CD4-positive, alpha-beta T cell treated with Interleukin-6 at 100 ng/mL for 8 hours (primary cell): ENCODE measurements around the gene SYTL3.
"Not testable (repeated sequence)": the region's sequence is repeated elsewhere in the genome, so short reads cannot be mapped to it uniquely, and the experiment has no call there.

Source experiments
- DNase-seq: peaks from one replicate; pipeline ENCODE4 v3.0.0-alpha.2; 2020; ENCODE audit warnings: mixed read lengths, low spot score

SYTL3 gene, protein sequence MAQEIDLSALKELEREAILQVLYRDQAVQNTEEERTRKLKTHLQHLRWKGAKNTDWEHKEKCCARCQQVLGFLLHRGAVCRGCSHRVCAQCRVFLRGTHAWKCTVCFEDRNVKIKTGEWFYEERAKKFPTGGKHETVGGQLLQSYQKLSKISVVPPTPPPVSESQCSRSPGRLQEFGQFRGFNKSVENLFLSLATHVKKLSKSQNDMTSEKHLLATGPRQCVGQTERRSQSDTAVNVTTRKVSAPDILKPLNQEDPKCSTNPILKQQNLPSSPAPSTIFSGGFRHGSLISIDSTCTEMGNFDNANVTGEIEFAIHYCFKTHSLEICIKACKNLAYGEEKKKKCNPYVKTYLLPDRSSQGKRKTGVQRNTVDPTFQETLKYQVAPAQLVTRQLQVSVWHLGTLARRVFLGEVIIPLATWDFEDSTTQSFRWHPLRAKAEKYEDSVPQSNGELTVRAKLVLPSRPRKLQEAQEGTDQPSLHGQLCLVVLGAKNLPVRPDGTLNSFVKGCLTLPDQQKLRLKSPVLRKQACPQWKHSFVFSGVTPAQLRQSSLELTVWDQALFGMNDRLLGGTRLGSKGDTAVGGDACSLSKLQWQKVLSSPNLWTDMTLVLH

DNA sequence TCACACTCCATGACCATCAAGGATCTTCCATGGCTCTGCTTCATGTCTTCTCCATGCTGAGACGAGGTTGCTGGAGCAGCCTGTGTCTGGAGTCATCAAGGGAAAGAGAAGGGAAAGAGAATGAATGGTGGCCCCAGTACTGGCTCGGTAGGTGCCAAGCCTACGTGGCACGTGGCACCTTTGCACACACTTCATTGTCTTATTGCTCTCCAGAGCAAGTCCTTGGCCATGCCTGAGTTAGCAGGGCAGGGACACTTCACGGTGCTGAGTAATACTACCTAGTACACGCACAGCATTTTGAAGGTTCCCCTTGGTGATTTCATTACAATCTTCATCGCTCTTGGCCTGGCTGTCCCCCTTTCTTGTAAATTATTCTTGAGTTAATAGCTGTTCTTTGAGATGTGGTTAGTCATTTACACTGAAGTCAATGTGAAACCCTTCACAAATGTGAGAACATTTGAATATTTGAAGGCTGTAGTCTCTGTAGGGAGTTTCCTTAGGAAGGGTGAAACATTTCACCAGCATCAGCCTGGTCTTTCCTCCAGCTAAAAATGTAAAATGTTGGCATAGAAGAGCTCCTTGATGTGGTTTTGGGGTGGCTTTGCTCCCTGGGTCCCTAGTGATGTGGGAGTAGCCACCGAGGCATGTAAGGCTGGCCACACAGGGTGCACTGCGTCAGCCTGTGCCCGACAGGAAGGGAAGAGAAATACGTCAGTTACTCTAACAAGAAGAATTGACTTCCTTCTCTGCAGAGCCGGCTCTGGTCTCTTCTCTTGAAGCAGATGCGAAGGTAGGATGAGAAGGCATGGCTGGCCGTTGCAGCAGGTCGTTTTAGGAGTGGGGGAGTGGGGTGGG, at the start of gene SYTL3:
Gene SYTL3 (plus strand): TSS at position 766 of the 855 bp plus-strand sequence. CDS start 13,215 bp downstream, outside the sequence.
- DNase-seq, result peak; percentile 76

DNA sequence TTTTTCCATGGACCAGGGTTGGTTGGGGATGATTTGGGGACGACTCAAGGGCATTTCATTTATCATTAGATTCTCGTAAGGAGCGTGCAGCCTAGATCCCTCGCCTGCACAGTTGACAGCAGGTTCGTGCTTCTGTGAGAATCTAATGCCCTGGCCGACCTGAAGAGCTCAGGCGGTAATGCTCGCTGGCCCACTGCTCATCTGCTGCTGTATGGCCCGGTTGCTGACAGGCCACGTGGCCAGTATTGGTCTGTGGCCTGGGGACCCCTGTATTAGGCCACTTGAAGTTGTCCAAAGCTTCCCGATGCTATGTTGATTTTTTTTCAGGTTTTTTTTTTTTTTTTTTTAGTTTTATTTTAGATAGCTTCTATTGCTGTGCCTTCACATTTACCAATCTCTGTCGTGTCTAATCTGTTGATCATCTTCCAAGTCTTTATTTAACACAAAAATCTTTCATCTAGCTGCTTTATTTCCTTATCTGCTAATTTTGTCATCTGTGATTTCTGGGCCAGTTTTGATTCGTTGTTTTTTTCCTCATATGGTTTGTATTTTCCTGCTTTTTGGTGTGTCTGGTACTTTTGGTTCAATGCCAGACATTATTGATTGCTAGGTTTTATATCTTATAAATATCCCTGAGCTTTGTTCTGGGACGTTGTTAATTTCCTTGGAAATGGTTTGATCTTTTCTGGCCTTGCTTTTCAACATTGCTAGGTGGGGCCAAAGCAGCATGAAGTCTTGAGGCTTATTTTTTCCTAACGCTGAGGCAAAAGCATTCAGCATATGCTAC, 46.4 kb upstream of the SYTL3 start:
- DNase-seq, result no peak

DNA sequence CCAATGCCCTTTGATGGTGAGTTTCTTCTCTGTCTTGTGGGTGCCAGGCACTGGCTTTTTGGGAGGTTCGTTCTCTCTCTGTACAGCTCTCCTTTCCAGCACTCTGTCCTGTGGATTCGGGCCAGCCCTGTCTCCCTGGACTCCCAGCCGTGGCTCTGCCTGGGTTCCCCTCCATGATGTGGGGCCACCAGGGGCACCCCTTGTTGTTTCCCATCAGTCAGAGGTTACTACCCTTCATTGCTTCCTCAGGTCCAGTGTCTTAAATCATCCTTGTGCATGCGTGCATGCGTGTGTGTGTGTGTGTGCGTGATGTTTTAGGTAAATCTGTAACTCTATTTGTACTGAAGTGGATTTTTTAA, 45.8 kb upstream of the SYTL3 start:
- no peak for DNase-seq

DNA sequence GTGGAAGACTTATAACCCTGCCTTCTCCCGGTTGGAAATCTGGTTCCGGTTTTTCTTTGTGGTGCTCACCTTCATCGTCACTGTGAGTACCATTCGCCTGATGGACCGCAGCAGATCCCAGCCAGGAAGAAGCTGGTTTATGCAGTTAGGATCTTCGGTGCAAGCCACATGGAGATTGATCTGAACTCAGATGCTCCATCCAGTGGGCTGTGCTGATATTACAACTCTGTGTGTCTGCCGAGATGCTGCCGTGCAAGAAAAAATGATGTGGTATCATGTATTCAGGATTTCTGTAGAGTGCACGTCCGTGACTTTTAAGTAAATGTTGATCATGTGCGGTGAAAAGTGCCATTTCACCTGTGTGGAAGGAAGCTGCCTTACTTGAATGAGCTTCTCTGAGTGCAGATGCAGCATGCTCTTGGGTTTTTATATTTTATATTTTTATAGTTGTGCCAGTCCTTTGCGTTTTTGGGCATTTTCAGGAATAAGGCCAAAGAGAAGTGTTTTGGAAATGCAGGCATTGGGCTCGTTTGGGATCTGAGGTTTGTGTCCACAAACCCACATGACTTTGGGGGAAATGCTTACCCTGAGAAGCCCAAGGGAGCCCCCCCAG, 44.5 kb upstream of the SYTL3 start:
- DNase-seq, result peak; percentile 36

DNA sequence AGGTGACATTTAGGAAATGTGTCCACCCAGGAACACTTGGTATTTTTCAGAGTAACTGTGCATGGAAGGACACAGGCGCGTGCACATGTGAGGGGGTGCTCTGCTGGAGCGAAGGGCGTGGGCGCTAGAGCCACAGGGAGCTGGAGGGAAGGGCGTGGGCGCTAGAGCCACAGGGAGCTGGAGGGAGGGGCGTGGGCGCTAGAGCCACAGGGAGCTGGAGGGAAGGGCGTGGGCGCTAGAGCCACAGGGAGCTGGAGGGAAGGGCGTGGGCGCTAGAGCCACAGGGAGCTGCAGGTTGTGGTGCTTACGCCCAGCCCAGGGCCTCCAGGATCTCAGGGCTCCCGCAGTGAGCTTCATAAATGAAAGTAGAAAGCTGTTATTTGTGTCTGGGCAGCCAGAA, 43.8 kb upstream of the SYTL3 start:
- DNase-seq, result not testable (repeated sequence)

DNA sequence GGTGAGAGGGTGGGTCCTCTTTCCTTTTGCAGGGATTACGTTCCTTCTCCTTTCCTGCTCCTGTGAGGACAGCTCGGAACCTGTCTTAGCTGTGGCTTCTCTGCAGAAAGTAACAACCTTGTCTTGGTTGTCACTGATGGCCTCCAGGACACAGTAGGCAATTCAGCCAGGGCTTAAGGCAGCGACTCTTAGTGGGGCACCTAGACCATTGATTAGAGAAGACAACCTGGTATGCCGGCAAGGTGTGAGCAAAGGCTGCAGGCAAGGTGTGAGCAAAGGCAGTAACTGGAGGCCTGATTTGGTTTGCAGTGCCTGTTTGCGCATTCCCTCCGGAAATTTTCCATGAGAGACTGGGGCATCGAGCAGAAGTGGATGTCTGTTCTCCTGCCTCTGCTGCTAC, 42.9 kb upstream of the SYTL3 start:
- DNase-seq, result no peak

DNA sequence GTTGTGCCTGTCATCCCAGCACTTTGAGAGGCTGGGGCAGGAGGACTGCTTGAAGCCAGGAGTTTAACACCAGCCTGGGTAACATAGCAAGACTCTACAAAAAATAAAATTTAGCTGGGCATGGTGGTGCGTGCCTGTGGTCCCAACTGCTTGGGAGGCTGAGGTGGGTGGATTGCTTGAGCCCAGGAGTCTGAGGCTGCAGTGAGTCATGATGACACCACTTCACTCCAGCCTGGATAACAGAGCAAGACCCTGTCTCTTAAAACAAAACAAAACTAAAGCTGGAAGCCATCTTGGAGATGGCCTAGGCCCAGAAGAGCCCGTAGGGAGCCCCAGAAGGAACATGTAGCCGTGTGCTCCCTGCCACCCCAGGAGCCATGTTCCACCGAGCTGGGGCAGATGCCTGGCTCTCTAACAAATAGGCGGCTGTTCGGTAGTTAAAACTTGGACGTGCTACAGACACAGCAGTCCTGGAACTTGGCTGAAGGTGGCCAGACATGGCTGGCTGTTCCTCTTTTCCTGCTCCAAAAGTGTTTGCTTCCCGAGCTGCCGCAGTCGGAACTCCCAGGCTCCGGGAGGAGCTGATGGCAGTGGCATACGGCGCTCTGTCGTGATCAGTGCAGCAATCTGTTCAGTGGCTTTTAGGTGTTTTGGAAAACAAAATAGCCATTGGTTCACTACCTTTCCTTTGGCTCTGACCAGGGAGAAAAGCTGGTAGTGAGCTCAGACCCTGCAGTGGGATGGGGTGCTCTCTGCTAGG, 42.3 kb upstream of the SYTL3 start:
- DNase-seq, result no peak

DNA sequence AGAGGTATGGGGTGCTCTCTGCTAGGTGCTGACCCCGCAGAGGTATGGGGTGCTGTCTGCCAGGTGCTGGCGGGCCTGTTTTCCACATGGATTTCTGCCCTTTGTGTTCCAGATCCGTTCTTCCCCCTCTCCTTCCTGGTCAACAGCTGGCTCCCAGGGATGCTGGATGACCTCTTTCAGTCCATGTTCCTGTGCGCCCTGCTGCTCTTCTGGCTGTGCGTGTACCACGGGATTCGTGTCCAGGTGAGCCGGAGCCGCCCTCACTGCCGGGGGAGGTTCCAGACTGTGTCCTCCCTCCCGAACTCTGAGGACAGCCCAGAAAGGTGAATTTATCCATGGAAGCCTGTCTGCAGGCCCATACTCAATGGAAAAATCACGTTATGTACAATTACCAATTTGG, 41.6 kb upstream of the SYTL3 start:
- no peak for DNase-seq

DNA sequence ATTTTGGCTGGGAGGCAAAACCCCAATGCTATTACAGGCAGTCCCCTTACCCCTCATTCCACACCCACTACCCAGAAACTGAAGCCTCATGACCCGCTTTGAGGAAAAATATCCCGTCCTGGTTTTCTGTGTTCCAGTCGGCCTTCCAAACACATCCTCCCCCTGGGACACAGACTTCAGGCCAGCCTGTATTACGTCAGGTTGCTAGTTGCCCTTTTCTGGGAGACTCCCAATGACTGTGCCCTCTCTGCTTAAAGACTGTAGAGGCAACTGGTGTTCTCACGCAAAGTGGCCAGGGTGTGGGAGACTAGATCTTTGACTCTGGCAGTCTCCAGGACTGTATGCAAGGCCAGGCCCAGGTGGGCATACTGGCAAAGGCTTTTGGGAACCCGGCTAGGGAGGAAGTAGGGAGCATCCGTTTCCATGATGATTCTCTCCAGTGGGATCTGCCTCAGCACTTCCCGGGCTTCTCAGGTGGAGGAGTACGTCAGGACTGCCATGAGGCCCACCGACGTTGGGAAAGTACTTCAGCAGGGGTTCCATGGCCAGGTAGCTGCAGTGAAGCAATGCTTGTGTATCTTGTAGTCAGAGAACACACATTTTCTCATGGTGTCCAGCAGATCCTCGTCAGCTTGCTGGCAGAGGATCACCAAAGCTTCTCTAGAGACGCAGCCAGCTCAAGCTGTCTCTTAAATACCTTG, 40.2 kb upstream of the SYTL3 start:
- DNase-seq, result no peak

DNA sequence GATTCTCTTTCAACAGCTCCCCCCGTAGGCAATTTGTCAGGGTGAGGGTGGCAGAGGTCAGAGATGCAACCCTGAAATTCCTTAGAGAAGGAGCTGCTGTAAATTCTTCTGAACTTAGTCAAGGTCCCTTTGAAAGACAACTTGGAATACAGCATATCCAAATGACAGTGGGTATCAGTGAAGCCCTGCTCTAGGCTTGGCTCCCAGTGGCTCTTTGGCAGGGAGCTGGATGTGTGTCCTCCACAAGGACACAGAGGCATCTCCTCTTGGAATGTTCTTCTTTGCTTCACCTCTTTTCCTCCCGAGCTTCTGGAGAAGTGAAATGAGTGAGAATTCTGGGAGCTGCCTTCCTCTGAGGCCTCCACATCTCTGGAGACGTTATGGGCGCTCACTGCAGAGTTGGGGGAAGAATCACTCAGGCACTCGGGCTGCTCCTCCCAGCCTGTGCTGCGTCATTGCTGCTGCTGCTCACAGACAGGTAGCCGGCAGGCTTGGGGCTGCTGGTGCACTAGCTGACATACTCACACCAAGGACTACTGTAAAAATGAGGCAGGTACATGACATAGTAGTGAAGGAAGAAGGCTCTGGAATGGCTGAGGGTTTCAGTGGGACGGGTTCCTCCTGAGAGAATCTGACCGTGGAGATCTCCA, 39.4 kb upstream of the SYTL3 start:
- DNase-seq, result no peak

DNA sequence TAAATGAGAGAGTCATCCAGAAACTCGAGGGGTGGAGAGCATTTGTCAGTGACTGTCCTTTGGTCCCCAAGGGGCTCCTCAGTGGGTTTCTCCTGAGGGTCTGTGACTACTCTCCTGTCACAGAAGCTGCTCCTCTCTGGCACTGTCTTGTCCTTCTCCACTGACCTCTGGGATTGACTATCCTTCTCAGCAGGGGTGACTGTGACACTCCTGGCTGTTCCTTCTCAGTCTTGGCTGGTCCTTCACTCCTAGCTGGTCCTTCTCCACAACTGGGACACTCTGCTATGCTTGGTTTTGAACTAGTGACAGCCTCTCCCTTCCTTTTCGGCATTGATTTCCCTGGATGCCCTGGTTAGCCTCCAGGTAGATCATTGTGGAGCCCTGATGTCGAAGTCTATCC, 38.8 kb upstream of the SYTL3 start:
- DNase-seq, result no peak

DNA sequence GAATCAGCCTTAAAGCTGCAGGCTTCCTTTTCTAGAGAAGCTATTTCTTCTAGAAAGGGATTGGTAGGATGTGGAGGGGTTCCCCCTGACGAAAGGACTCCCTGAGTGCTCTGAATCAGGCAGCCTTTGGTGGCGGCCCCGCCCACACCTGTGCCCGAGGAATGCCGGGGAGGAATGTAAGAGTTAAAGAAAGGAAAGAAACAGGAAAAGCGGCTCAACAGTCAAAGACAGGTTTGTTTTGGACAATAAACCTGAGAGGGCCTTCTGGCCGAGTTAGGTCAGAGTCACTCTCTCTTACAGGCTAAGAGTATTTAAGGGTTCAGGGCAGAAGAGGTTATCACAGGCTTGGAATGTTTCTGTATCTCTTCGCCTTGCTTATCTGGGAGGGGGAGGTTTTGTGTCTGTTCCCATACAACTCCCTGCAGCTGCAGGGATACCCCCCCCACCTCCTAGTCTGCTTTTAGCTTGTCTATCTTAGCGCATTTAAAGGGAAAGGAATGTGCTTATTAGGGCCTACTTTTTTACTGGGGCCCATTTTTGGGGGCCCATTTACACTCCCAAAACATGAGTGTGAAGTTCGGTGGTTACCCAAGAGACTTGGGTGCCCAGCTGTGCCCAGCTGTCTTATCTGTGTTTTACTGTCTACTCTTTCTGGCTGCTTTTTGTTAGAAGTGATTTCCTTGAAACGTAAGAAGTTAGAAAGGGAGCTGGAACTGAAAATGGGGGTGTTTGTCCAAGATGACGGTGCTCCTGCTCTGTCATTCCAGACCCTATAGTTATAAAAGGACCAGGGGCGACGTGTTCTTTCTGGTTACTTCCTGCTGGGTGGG, 38.1 kb upstream of the SYTL3 start:
- DNase-seq, result no peak

DNA sequence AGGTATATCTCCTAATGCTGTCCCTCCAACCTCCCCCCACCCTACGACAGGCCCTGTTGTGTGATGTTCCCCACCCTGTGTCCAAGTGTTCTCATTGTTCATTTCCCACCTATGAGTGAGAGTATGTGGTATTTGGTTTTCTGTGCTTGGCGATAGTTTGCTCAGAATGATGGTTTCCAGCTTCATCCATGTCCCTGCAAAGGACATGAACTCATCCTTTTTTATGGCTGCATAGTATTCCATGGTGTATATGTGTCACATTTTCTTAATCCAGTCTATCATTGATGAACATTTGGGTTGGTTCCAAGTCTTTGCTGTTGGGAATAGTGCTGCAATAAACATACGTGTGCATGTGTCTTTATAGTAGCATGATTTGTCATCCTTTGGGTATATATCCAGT, 35.2 kb upstream of the SYTL3 start:
- DNase-seq, result not testable (repeated sequence)

DNA sequence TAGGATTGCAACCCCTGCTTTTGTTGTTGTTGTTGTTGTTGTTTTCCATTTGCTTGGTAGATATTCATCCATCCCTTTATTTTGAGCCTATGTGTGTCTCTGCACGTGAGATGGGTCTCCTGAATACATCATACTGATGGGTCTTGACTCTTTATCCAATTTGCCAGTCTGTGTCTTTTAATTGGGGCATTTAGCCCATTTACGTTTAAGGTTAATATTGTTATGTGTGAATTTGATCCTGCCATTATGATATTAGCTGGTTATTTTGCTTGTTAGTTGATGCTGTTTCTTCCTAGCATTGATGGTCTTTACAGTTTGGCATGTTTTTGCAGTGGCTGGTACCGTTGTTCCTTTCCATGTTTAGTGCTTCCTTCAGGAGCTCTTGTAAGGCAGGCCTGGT, 31.6 kb upstream of the SYTL3 start:
- not testable (repeated sequence) for DNase-seq

DNA sequence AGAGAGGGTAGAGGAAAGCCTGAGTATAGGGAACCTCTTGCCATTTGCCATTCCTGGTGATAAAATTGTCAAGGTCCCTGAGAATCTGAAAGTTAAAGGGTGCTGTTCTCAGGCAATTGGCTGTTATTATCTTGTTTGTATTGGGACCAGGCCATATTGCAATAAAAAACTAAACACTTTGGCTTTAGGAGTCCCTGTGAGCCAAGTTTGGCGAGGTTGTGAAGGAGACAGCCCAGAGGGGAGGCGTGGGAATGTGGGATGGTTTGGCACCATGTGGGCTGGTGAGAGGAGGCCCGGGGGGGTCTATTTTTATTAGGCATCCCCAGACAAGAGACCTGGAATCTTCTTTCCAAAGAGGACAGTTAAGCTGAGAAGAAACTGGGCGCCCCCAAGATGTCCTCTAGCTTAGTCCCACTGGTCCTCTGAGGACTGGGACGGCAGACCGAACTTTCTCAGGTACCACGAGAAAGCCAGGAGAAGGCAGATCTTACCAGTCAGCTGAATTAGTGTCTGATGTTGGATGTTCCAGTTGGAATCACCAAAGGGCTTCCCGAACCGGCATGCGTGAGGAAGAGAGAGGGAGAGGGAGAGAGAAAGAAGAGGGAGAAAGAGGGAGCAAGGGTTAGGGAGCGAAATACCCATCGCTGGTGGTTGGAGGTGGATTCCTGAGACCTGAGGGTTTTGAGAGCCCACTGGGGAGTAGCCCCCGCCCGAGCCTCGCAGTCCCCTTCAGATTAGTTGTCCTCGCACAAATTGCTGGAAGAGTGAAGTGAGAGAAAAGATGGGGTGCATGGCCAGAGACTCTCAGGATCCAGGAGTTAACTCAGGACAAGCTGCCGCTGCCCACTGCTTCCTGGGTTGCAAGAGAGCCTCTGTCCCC, 29.7 kb upstream of the SYTL3 start:
- DNase-seq, result no peak

DNA sequence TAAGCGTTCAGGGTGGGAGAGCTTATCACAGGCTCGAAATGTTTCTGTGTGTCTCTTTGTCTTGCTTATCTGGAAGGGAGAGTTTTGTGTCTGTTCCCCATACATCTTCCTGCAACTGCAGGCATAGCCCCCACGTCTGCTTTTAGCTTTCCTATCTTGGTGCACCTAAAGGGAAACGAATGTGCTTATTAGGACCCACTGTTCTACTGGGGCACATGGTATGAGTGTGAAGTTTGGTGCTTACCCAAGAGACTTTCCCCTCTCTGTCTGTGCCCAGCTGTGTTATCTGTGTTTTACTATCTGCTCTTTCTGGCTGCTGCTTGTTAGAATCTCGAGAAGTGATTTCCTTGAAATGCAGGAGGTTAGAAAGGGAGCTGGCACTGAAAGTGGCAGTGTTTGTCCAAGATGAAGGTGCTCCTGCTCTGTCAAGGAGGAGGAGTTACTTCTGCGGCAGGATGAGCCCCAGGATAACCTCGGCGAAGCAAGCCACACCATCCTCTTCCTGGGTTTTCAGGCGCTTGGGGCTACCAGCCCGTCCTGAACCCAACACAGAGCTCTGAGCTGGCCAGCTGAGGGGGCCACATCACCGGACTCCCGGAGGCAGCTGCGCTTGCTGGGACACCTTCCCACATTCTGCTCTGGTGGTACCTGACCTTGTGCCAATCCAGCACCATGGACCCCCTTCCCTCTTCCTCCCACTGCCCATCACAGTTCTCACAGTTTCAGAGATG, 28.7 kb upstream of the SYTL3 start:
- DNase-seq, result no peak
